Measurements from ENCODE around the gene LRRC8E. TPM values are rescaled to one million over a fixed set of nuclear protein-coding genes. Genes with fewer than 3 reads are reported as not detected.

Gene LRRC8E
- total RNA-seq, 2 donors from 2014 or later, result 1.5 to 2.1 TPM

- Histone ChIP-seq H3K4me3 (no peak overlapping the region), H3K36me3 (no peaks in the 10 kb centered on the region), H3K27ac (no peak overlapping the region), H3K4me1 (no peaks in the 10 kb centered on the region), H3K9me3 (no peaks in the 10 kb centered on the region), H3K27me3 (no peaks in the 10 kb centered on the region)
- TF ChIP-seq, protein P1, sequence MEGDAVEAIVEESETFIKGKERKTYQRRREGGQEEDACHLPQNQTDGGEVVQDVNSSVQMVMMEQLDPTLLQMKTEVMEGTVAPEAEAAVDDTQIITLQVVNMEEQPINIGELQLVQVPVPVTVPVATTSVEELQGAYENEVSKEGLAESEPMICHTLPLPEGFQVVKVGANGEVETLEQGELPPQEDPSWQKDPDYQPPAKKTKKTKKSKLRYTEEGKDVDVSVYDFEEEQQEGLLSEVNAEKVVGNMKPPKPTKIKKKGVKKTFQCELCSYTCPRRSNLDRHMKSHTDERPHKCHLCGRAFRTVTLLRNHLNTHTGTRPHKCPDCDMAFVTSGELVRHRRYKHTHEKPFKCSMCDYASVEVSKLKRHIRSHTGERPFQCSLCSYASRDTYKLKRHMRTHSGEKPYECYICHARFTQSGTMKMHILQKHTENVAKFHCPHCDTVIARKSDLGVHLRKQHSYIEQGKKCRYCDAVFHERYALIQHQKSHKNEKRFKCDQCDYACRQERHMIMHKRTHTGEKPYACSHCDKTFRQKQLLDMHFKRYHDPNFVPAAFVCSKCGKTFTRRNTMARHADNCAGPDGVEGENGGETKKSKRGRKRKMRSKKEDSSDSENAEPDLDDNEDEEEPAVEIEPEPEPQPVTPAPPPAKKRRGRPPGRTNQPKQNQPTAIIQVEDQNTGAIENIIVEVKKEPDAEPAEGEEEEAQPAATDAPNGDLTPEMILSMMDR (IDR thresholded peaks at IDR 0.05), result no peak
- no peak for DNase-seq (ENCODE audit: low spot score)
Observed at GRCh38 chr19:7894612-7895309, 6.5 kb downstream of the LRRC8E start.

DNA sequence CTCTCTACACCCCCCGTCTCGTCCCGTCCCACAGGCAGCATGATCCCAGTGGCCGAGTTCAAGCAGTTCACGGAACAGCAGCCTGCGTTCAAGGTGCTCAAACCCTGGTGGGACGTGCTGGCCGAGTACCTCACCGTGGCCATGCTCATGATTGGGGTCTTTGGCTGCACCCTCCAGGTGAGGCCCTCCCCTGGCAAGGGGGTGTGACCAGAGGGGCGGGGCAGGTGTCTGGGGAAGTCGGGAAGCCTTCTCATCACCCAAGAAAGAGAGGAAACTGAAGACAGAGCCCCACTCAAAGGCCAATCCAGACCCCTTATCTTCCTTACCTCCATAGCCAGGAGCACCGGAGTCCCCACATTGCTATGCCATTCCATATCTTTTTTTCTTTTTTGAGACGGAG lies 7.3 kb downstream of the LRRC8E start:
- Histone ChIP-seq H3K9me3 (no peaks in the 10 kb centered on the region), H3K36me3 (no peaks in the 10 kb centered on the region), H3K27ac (no peak overlapping the region), H3K27me3 (no peaks in the 10 kb centered on the region), H3K4me1 (no peaks in the 10 kb centered on the region), H3K4me3 (no peak overlapping the region)
- no peak for DNase-seq (ENCODE audit: low spot score)
- TF ChIP-seq, protein P1 (IDR thresholded peaks at IDR 0.05), result no peak

- Histone ChIP-seq H3K27ac (no peak overlapping the region), H3K9me3 (no peaks in the 10 kb centered on the region), H3K36me3 (no peaks in the 10 kb centered on the region), H3K4me1 (peaks cover 0 to under 1% of the 10 kb centered on the region in 2 donors), H3K4me3 (no peak overlapping the region), H3K27me3 (no peaks in the 10 kb centered on the region)
- no peak for DNase-seq (ENCODE audit: low spot score)
- TF ChIP-seq, protein P1 (IDR thresholded peaks at IDR 0.05), result no peak
Observed at GRCh38 chr19:7897292-7897691, 9.0 kb downstream of the LRRC8E start.

GRCh38 chr19:7898967-7899366 lies 10.7 kb downstream of the LRRC8E start:
- Histone ChIP-seq H3K9me3 (no peaks in the 10 kb centered on the region), H3K27ac (no peak overlapping the region), H3K36me3 (no peaks in the 10 kb centered on the region), H3K4me1 (peaks cover 0 to 8% of the 10 kb centered on the region in 2 donors), H3K4me3 (no peak overlapping the region), H3K27me3 (no peaks in the 10 kb centered on the region)
- DNase-seq (ENCODE audit: low spot score), result no peak
- TF ChIP-seq, protein P1 (IDR thresholded peaks at IDR 0.05), result no peak

GRCh38 chr19:7899751-7900378 lies 11.6 kb downstream of the LRRC8E start:
- Histone ChIP-seq H3K27me3 (no peaks in the 10 kb centered on the region), H3K4me3 (no peak overlapping the region), H3K9me3 (no peaks in the 10 kb centered on the region), H3K4me1 (peaks cover 0 to 15% of the 10 kb centered on the region in 2 donors), H3K36me3 (no peaks in the 10 kb centered on the region), H3K27ac (no peak overlapping the region)
- no peak for DNase-seq (ENCODE audit: low spot score)
- TF ChIP-seq, protein P1 (IDR thresholded peaks at IDR 0.05), result no peak

Measured in right atrium auricular region (tissue), 2 donors.